HUES6 (cell line): ENCODE results near the gene POLD3.

Source experiments
- H3K27ac ChIP-seq: 2 replicates; pipeline ENCODE4 v1.7.0; 2013; ENCODE audit warnings: low read depth, mild to moderate bottlenecking, low read length, inconsistent platforms
- H3K27me3 ChIP-seq: 2 replicates; pipeline ENCODE4 v1.6.1; 2013; ENCODE audit warnings: low read length; ENCODE audit not compliant: control insufficient read depth, insufficient read depth
- H3K36me3 ChIP-seq: 2 replicates; pipeline ENCODE4 v1.6.1; 2013; ENCODE audit warnings: low read length; ENCODE audit not compliant: control insufficient read depth, insufficient read depth
- H3K4me1 ChIP-seq: 2 replicates; pipeline ENCODE4 v1.6.1; 2013; ENCODE audit warnings: low read length; ENCODE audit not compliant: control insufficient read depth, insufficient read depth
- H3K4me3 ChIP-seq: 2 replicates; pipeline ENCODE4 v1.5.1; 2013; ENCODE audit warnings: low read depth, low read length
- H3K9ac ChIP-seq: one replicate; pipeline ENCODE4 v1.6.1; 2013; ENCODE audit warnings: mild to moderate bottlenecking, low read length
- H3K9me3 ChIP-seq: 2 replicates; pipeline ENCODE4 v1.6.1; 2013; ENCODE audit warnings: low read depth, low read length; ENCODE audit not compliant: control insufficient read depth, insufficient read depth

POLD3 gene

GRCh38 chr11:74568028-74568427 is 24.4 kb upstream of the POLD3 start:
- Histone ChIP-seq H3K9ac (no peak overlapping the region), H3K36me3 (no peaks in the 10 kb centered on the region), H3K27ac (no peak overlapping the region), H3K27me3 (no peaks in the 10 kb centered on the region), H3K4me1 (no peaks in the 10 kb centered on the region), H3K4me3 (no peak overlapping the region), H3K9me3 (no peaks in the 10 kb centered on the region)

- Histone ChIP-seq H3K4me3 (no peak overlapping the region), H3K27ac (no peak overlapping the region), H3K27me3 (no peaks in the 10 kb centered on the region), H3K9me3 (no peaks in the 10 kb centered on the region), H3K9ac (no peak overlapping the region), H3K4me1 (no peaks in the 10 kb centered on the region), H3K36me3 (no peaks in the 10 kb centered on the region)
Measured at GRCh38 chr11:74570266-74571061, 21.9 kb upstream of the POLD3 start.

DNA sequence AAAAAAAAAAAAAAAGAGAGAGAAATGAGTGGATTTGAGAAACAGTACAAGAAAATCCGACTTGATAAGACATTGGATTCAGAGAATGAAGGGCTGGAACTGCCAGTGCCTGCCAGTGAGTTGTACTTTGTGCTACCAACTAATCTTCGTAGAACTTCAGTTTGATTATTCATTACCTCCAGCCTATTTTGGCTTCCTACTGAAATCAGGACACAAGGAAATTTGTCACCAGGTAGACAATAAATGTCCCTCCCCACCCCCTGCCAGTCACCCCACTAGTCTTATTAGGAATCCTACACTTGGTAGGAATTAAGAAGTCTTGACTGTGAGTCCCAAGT is 21.4 kb upstream of the POLD3 start:
- no peaks in the 10 kb centered on the region for H3K9me3 ChIP-seq
- H3K27ac ChIP-seq: no peak overlapping the region
- no peak overlapping the region for H3K4me3 ChIP-seq
- H3K27me3 ChIP-seq: no peaks in the 10 kb centered on the region
- H3K9ac ChIP-seq: no peak overlapping the region
- no peaks in the 10 kb centered on the region for H3K4me1 ChIP-seq
- no peaks in the 10 kb centered on the region for H3K36me3 ChIP-seq

GRCh38 chr11:74572349-74572748 is 20.0 kb upstream of the POLD3 start:
- no peaks in the 10 kb centered on the region for H3K9me3 ChIP-seq
- H3K27ac ChIP-seq: no peak overlapping the region
- H3K4me1 ChIP-seq: no peaks in the 10 kb centered on the region
- no peaks in the 10 kb centered on the region for H3K27me3 ChIP-seq
- H3K9ac ChIP-seq: no peak overlapping the region
- no peak overlapping the region for H3K4me3 ChIP-seq
- H3K36me3 ChIP-seq: no peaks in the 10 kb centered on the region

DNA sequence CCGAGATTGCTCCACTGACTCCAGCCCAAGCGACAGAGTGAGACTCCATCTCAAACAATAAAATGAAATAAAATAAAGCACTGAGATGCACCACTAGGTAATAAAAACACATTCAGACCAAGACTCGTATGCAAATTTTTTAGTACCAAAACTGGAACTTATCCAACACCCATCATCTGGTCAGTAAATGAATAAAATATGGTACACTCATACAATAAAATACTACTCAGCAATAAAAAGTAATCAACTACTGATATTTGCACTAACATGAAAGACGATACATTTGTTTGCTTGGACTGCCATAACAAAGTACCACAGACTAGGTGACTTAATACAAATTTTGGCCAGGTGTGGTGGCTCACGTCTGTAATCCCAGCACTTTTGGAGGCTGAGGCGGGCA is 17.8 kb upstream of the POLD3 start:
- H3K27me3 ChIP-seq: no peaks in the 10 kb centered on the region
- H3K4me1 ChIP-seq: no peaks in the 10 kb centered on the region
- H3K4me3 ChIP-seq: no peak overlapping the region
- H3K36me3 ChIP-seq: no peaks in the 10 kb centered on the region
- no peak overlapping the region for H3K27ac ChIP-seq
- no peaks in the 10 kb centered on the region for H3K9me3 ChIP-seq
- no peak overlapping the region for H3K9ac ChIP-seq

DNA sequence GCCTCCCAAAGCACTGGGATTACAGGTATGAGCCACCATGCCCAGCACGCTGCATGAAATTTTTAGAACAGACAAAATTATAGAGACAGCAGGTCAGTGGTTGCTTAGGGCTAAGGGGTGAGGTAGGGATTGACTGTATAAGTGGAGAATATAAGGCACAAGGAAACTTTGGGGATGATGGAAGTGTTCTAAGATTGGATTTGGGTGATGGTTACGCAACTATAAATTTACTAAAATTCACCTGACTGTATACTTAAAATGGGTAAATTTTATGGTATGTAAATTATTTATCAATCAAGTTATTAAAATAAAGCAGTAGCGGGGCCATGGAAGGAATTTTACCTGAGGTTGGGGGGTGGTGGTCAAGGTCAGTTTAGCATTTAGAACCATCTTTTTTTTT is 16.4 kb upstream of the POLD3 start:
- Histone ChIP-seq H3K27me3 (no peaks in the 10 kb centered on the region), H3K36me3 (no peaks in the 10 kb centered on the region), H3K9ac (no peak overlapping the region), H3K27ac (no peak overlapping the region), H3K9me3 (no peaks in the 10 kb centered on the region), H3K4me1 (no peaks in the 10 kb centered on the region), H3K4me3 (no peak overlapping the region)

DNA sequence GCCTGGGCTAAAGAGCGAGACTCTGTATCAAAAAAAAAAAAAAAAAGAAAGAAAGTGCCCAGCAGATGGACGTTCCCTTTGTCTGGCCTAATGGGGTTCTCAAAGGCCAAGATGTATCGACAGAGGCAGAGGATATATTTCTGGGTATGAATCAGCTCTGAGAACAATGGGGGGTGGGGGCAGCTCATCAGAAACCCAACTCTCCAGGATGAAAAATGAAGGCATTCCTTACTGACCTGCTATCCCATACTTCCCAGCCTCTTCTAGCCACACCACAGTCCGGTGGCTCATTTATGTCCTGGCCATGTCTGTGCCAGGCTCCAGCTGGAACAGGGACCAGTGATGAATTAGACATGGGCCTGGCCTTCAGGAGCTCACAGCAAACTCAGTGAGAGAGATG is 15.2 kb upstream of the POLD3 start:
- Histone ChIP-seq H3K27ac (no peak overlapping the region), H3K9me3 (no peaks in the 10 kb centered on the region), H3K27me3 (no peaks in the 10 kb centered on the region), H3K9ac (no peak overlapping the region), H3K36me3 (no peaks in the 10 kb centered on the region), H3K4me1 (no peaks in the 10 kb centered on the region), H3K4me3 (no peak overlapping the region)

DNA sequence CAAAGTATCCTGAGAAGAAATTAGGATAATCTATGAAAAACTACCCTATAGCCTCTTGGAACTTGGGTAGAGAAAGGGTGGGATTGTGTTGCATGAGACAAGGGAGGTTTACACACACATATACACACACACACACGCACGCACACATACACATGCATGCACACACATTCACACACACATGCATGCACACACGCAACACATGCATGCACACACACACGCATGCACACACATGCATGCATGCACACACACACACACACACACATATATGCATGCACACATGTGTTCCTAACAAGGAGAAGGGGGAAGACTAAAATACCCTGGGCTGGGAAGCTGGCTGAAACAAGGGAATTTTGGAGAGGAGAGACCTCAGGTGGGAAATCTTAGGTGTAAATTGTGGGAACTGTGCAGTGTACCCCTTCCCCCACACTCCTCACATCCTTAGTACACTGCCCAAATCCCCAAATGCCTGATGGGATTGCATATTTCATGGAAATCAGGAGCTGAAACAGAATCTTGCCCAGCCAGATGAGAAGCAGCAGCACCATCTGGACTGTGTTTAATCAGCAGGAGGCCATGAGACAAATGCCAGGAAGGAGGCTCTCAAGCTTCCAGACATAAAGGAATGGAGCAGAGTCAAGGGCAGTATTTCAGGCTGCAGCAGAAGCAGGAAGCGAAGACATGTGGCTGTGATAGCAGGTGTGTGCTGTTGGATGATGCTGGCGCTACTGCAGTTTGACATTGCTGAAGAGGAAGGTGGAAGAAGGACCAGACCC is 14.6 kb upstream of the POLD3 start:
- Histone ChIP-seq H3K4me1 (no peaks in the 10 kb centered on the region), H3K36me3 (no peaks in the 10 kb centered on the region), H3K4me3 (no peak overlapping the region), H3K9ac (no peak overlapping the region), H3K27me3 (no peaks in the 10 kb centered on the region), H3K9me3 (no peaks in the 10 kb centered on the region), H3K27ac (no peak overlapping the region)

GRCh38 chr11:74579577-74580270 is 12.7 kb upstream of the POLD3 start:
- H3K27me3 ChIP-seq: no peaks in the 10 kb centered on the region
- H3K4me3 ChIP-seq: no peak overlapping the region
- no peaks in the 10 kb centered on the region for H3K4me1 ChIP-seq
- no peak overlapping the region for H3K9ac ChIP-seq
- H3K36me3 ChIP-seq: no peaks in the 10 kb centered on the region
- H3K27ac ChIP-seq: no peak overlapping the region
- no peaks in the 10 kb centered on the region for H3K9me3 ChIP-seq

DNA sequence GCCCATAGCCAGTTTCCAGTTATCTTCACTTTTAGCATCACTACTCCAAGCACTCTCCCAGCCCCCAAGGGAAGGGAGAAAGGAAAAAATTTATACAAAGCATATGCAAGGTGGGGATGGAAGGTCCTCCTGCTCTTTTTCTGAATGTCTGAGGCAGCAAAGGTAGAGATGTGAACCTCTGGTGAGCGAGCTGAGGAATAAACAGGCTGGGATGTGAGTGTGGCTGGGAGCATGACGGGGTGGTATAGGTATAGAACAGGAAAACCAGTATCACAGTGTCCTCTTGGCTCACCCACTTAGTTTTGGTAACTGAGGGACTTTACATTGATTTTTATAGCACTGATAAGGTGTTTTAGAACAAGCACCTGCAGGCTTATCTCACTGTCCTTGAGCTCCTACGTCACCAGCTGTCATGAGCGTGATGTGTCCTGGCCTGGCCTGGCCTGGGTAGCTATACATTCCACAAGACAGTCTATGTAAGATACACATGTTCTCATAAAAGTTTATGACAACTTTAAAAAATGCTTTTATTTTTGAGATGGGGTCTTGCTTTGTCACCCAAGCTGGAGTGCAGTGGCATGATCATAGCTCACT is 10.3 kb upstream of the POLD3 start:
- Histone ChIP-seq H3K36me3 (no peaks in the 10 kb centered on the region), H3K4me1 (no peaks in the 10 kb centered on the region), H3K9me3 (no peaks in the 10 kb centered on the region), H3K27ac (no peak overlapping the region), H3K27me3 (no peaks in the 10 kb centered on the region), H3K9ac (no peak overlapping the region), H3K4me3 (no peak overlapping the region)
